Liver (tissue), 3 donors: ENCODE measurements around the gene MTLN.

Experiments used
- EGR1 ChIP-seq, 2 donors: IDR thresholded peaks; 2 replicates each; pipeline ENCODE4 v1.6.1; 2016 to 2018; ENCODE audit warnings: antibody characterized with exemption in 2 of 2, low read depth in 2 of 2
- GABPA ChIP-seq, 2 donors: IDR thresholded peaks in 1 of 2; conservative IDR thresholded peaks in 1 of 2; 2 replicates each; pipeline ENCODE4 v1.6.1; 2016; ENCODE audit warnings: antibody characterized with exemption in 2 of 2, mild to moderate bottlenecking in 1 of 2, moderate library complexity in 1 of 2
- HNF4G ChIP-seq: IDR thresholded peaks from 2 replicates; pipeline ENCODE4 v1.6.1; 2016; ENCODE audit warnings: antibody characterized with exemption
- JUND ChIP-seq, 2 donors: IDR thresholded peaks; 2 replicates each; pipeline ENCODE4 v1.6.1; 2016; ENCODE audit warnings: antibody characterized with exemption in 2 of 2
- RAD21 ChIP-seq, 2 donors: IDR thresholded peaks; 2 replicates each; pipeline ENCODE4 v1.6.1; 2016; ENCODE audit warnings: antibody characterized with exemption in 2 of 2, mild to moderate bottlenecking in 2 of 2
- RXRA ChIP-seq, 2 donors: IDR thresholded peaks; 2 replicates each; pipeline ENCODE4 v1.6.1; 2017 to 2018; ENCODE audit warnings: antibody characterized with exemption in 2 of 2, mild to moderate bottlenecking in 1 of 2
- SP1 ChIP-seq: IDR thresholded peaks from 2 replicates; pipeline ENCODE4 v1.6.1; 2018; ENCODE audit warnings: antibody characterized with exemption, mild to moderate bottlenecking
- TAF1 ChIP-seq: conservative IDR thresholded peaks from 2 replicates; pipeline ENCODE4 v1.6.1; 2016; ENCODE audit warnings: antibody characterized with exemption, mild to moderate bottlenecking
- YY1 ChIP-seq: IDR thresholded peaks from 2 replicates; pipeline ENCODE4 v1.6.1; 2016; ENCODE audit warnings: antibody characterized with exemption, mild to moderate bottlenecking
- TF ChIP-seq, protein P1 (sequence below): fragments of 150-350 bp; IDR thresholded peaks from 2 replicates; pipeline ENCODE4 v1.5.1; 2017; ENCODE audit warnings: improper control_type of control experiment, low read depth, low read length; ENCODE audit not compliant: missing input control
- TF ChIP-seq, protein P2 (sequence below): IDR thresholded peaks from 2 replicates; pipeline ENCODE4 v1.6.1; 2016; ENCODE audit warnings: antibody characterized with exemption
- TF ChIP-seq, protein P3 (sequence below): IDR thresholded peaks from 2 replicates; pipeline ENCODE4 v1.6.1; 2016; ENCODE audit warnings: antibody characterized with exemption, mild to moderate bottlenecking
- TF ChIP-seq, protein P4 (sequence below): IDR thresholded peaks from 2 replicates; pipeline ENCODE4 v1.6.1; 2016; ENCODE audit warnings: antibody characterized with exemption
- TF ChIP-seq, protein P5 (sequence below): IDR thresholded peaks from 2 replicates; pipeline ENCODE4 v1.6.1; 2016; ENCODE audit warnings: antibody characterized with exemption
- donor health status: healthy.
- donor health status: healthy.

DNA sequence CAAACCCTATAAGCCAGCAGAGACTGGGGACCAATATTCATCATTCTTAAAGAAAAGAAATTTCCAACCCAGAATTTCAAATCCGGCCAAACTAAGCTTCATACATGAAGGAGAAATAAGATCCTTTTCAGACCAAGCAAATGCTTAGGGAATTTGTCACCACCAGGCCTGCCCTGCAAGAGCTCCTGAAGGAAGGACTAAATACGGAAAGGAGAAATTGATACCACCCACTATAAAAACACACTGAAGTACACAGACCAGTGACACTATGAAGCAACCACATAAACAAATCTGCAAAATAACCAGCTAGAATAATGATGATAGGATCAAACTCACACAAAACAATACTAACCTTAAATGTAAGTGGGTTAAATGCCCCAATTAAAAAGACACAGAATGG, 29.9 kb downstream of the MTLN start:
- TF ChIP-seq YY1 (no peak), TAF1 (no peak), HNF4G (no peak), RAD21 (IDR thresholded peaks at IDR 0.05) (no peak), EGR1 (IDR thresholded peaks at IDR 0.05; ENCODE audit: low read depth in 2 of 2) (no peak), SP1 (no peak), JUND (IDR thresholded peaks at IDR 0.05) (no peak), GABPA (IDR thresholded peaks at IDR 0.05 in 1 of 2, conservative IDR thresholded peaks at IDR 0.05 in 1 of 2) (no peak), RXRA (IDR thresholded peaks at IDR 0.05) (no peak)
- TF ChIP-seq, protein P1, sequence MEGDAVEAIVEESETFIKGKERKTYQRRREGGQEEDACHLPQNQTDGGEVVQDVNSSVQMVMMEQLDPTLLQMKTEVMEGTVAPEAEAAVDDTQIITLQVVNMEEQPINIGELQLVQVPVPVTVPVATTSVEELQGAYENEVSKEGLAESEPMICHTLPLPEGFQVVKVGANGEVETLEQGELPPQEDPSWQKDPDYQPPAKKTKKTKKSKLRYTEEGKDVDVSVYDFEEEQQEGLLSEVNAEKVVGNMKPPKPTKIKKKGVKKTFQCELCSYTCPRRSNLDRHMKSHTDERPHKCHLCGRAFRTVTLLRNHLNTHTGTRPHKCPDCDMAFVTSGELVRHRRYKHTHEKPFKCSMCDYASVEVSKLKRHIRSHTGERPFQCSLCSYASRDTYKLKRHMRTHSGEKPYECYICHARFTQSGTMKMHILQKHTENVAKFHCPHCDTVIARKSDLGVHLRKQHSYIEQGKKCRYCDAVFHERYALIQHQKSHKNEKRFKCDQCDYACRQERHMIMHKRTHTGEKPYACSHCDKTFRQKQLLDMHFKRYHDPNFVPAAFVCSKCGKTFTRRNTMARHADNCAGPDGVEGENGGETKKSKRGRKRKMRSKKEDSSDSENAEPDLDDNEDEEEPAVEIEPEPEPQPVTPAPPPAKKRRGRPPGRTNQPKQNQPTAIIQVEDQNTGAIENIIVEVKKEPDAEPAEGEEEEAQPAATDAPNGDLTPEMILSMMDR, result no peak
- TF ChIP-seq, protein P2, sequence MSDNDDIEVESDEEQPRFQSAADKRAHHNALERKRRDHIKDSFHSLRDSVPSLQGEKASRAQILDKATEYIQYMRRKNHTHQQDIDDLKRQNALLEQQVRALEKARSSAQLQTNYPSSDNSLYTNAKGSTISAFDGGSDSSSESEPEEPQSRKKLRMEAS, result no peak
- TF ChIP-seq, protein P3, sequence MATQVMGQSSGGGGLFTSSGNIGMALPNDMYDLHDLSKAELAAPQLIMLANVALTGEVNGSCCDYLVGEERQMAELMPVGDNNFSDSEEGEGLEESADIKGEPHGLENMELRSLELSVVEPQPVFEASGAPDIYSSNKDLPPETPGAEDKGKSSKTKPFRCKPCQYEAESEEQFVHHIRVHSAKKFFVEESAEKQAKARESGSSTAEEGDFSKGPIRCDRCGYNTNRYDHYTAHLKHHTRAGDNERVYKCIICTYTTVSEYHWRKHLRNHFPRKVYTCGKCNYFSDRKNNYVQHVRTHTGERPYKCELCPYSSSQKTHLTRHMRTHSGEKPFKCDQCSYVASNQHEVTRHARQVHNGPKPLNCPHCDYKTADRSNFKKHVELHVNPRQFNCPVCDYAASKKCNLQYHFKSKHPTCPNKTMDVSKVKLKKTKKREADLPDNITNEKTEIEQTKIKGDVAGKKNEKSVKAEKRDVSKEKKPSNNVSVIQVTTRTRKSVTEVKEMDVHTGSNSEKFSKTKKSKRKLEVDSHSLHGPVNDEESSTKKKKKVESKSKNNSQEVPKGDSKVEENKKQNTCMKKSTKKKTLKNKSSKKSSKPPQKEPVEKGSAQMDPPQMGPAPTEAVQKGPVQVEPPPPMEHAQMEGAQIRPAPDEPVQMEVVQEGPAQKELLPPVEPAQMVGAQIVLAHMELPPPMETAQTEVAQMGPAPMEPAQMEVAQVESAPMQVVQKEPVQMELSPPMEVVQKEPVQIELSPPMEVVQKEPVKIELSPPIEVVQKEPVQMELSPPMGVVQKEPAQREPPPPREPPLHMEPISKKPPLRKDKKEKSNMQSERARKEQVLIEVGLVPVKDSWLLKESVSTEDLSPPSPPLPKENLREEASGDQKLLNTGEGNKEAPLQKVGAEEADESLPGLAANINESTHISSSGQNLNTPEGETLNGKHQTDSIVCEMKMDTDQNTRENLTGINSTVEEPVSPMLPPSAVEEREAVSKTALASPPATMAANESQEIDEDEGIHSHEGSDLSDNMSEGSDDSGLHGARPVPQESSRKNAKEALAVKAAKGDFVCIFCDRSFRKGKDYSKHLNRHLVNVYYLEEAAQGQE, result no peak
- TF ChIP-seq, protein P4, sequence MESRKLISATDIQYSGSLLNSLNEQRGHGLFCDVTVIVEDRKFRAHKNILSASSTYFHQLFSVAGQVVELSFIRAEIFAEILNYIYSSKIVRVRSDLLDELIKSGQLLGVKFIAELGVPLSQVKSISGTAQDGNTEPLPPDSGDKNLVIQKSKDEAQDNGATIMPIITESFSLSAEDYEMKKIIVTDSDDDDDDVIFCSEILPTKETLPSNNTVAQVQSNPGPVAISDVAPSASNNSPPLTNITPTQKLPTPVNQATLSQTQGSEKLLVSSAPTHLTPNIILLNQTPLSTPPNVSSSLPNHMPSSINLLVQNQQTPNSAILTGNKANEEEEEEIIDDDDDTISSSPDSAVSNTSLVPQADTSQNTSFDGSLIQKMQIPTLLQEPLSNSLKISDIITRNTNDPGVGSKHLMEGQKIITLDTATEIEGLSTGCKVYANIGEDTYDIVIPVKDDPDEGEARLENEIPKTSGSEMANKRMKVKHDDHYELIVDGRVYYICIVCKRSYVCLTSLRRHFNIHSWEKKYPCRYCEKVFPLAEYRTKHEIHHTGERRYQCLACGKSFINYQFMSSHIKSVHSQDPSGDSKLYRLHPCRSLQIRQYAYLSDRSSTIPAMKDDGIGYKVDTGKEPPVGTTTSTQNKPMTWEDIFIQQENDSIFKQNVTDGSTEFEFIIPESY, result no peak
- TF ChIP-seq, protein P5, sequence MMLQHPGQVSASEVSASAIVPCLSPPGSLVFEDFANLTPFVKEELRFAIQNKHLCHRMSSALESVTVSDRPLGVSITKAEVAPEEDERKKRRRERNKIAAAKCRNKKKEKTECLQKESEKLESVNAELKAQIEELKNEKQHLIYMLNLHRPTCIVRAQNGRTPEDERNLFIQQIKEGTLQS, result no peak
